Esophagus squamous epithelium (tissue), 4 donors: ENCODE results near the gene CEP78.

Experiments used
- CTCF ChIP-seq, 6 experiments: fragments of 450-650 bp in 4 of 6; fragments of 200-600 bp in 2 of 6; sonication (generic) in 2 of 6; IDR thresholded peaks; one replicate each; pipeline ENCODE4 v1.5.1; 2016 to 2019; ENCODE audit warnings: antibody characterized with exemption in 6 of 6, mild to moderate bottlenecking in 4 of 6, moderate library complexity in 4 of 6
- POLR2A ChIP-seq, 4 donors: fragments of 450-650 bp; IDR thresholded peaks; one replicate each; pipeline ENCODE4 v1.6.1; 2017; ENCODE audit warnings: antibody characterized with exemption in 4 of 4, mild to moderate bottlenecking in 4 of 4, moderate library complexity in 3 of 4

GRCh38 chr9:78314953-78315870, 79.3 kb downstream of the CEP78 start:
- TF ChIP-seq CTCF (IDR thresholded peaks at IDR 0.05) (no peak), POLR2A (IDR thresholded peaks at IDR 0.05) (no peak)
